SKM-1 treated with dmso at 0.1 percent for 144 hours (cell line): ENCODE measurements around the gene UBR2.
A peak's percentile ranks its signal among the peaks of the same experiment; 100 is the strongest.

ENCODE experiments used
- DNase-seq: peaks from one replicate; lab custom pipeline; 2025; ENCODE audit not compliant: unreplicated experiment; lab: John Stamatoyannopoulos, UW

UBR2 gene

DNA sequence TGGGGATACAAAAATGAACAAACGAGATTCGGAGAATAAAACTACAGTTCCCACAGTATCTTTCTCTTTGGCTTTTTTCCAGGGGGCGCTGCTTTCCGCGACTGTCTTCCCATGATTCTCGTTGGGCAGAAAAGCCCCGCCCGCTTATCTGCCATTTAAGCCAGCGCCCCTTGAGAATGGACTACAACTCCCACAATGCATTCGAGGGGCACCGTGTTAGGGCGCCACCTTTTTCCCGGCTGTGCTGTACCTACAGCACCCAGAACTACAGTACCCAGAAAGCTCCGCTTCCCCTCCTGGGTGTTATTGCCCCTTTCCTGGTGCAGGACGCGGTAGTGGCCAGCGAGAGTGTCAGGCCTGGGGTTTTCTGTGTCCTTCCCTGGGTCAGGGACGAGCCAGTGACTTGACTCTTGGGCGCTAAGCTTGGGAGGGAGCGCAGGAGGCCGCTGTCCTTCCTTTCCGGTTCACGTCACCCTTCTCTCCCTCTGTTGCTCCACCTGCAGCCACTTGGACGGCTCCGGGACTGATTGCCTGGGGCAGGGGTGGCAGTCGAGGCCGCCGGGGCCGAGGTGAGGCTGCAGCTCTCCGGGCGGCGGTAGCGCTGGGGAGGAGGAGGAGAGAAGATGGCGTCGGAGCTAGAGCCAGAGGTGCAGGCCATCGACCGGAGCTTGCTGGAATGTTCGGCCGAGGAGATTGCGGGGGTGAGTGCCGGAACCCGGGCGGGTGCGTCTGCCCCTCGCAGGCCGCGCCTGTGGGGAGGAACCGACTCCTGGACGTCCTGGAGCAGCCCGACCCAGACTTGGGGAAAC is at the start of gene UBR2:
TSS of gene UBR2 (plus strand) at position 333 of the 809 bp plus-strand sequence. CDS start at position 624, 291 bp downstream.
- DNase-seq = peak; percentile 99

DNA sequence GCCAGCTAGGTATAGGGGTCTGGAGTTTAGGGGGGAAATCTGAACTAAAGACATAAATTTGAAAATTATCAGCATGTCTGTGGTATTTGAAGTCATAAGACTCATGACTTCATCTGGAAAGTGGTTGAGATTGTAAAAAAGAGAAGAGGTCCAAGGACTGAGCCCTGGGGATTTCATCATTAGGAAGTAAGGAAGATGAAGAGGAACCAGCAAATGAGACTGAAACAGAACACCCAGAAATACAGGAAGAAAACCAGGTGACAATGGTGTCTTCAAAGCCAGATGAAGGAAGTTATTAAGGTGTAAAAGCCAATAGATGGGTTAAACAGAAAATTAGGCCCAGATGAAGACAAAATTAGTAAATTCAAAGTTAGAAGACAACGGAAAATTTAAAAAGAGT is 49.1 kb upstream of the UBR2 start:
- peak; percentile 87 for DNase-seq

DNA sequence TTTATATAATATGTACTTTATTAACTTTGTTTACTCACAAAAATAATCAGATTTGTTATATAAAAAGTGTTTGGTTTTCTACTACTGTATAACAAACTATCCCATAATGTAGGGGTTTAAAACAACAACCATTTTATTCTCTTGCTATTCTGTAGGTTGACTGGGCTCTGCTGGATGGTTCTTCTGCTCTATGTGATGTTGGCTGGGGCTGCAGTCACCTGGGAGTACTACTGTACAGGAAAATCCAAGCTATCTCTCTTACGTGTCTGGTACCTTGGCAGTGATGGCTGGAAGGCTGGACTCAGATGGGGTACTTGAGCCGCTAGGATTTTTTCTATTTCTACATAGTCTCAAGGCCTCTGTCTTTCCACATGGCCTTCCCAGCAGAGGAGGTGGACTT is 44.0 kb upstream of the UBR2 start:
- no peak for DNase-seq

DNA sequence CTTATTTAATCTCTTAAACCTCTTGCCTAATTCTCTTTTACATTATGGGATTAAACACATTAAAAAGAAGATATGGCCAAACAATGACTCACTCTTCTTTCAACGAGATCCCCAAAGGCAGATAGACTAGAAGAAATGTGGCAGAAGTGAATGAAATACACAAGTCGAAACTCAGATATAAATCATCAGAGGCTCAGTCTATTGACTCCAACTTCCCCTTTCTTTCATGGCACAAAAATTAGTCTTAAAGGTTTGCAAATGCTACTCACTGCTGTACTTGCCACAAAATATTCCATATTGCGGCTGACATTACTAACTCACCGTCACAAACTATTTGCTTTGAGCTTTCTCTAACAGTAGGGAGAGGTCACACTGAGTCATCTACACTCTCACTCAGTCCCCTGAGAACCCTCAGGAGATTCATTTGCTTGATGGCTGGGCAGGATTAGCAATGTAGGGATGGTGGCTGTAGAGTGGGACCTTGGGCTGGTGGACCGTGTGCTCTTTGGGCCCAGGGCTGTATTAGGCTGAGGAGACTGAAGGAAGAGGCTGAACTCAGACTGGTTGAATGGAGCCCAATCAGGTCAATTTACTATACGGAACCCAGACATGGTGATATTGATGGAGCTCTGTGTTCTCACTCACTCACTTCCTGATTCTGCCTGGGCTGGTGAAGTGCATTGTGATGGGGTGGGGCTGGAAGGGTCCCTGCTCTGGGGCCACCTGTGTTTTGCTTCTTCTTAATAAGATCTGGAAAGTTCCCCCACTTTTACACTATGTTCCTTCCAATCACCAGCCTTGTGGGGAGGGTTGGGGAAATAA is 42.8 kb upstream of the UBR2 start:
- peak; percentile 9 for DNase-seq

DNA sequence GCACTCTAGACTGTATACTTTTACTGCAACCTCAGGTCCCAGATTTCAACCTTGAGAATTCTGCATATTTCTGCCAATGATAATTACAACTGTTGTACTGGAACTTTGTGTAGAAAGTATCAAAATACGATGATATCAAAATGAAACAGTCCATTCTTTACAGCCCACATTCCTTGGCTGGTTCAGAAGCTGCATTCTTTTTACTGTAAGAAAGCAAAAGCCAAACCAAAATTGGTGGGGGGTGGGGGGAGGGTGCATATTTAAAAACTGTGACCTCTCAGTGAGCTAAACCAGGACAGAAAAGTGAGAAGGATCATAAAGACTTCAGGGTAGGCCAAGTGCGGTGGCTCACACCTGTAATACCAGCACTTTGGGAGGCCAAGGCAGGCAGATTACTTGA is 41.8 kb upstream of the UBR2 start:
- DNase-seq = no peak

DNA sequence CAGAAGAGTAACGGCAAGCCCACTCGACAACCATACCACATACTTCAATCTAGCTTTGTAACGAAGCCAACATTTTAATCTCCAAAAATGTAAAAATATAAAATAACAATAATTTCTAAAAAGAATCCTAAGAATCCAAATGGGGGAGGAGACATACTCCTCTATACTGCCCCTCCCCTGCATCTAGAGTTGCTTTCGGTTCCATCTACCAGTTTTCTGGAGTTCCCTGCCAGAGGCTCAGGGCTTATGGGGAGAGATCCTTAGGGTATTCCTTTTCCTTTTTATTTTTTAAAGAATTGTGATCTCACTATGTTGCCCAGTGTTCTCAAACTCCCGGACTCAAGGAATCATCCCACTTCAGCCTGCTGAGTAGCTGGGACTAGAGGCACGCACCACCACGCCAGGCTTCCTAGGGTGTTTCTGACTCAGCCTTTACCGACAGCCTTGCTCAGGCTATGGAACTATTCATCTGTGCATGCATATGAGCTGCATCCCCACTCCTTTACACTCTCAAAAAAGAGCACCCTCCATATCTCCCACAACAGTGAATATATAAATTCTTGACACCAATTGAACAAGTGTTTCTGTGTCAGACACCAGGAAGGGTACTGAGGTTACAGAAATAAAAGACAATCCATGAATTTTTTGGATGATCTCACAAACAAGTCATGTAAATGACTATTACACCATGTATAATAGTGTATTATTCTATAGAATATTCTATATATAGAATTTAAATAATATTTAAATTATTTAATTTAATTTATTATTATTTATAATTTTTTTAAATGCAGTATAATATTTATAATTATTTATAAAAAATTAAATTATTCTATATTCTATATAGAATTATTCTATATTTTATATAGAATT is 40.7 kb upstream of the UBR2 start:
- no peak for DNase-seq

DNA sequence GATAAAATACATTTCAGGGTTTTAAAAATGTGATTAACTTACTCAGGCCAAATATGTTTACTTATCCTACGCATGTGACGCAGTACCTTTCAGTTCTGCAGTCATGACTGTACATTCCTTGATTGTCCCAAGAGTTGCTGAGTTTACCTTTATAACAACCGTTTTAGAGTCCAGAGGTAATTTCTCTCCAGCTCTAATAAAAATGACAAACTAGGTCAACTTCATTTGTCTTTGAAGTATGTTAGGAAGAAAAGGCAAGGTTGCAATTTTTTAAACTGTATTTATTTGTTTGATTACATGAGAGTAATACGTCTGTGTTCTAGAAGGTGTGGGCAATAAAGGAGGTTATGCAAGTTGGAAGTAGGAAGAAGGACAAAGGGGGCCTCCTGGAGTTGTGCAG is 38.6 kb upstream of the UBR2 start:
- no peak for DNase-seq

DNA sequence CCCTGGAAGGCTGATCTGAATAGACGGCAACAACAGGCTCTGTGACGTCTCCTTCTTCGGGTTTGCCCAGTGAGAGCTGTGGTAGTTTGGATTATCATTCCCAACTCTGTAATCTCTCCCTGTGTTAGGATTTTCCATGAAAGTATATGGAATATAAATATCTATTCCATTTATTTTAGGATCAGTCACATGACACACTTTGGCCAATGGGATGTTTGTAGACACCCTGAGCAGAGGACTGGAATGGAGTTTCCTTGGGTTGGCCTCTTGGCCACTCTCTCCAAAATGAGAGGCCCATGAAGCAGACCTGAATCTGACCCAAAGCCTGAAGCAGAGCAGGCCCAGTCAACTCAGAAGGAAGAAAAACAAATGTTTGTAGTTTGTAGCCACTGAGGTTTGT is 37.2 kb upstream of the UBR2 start:
- DNase-seq = no peak

DNA sequence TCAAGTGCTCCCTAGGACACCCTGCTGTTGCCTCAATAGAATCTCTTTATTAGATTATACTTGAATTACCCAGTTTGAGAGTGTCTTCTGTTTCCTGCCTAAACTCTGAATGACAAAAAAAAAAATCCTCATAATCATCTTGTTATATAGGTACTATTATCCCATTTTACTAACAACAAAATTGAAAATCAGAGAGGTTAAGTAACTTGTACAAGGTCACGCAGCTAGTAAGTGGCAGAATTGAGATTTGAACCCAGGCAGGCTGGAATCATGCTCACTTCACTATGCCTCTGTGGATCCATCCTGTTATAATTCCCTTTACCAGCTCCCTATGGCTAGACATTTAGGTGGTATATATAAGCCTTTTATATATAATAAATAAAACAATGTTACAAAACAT is 36.6 kb upstream of the UBR2 start:
- no peak for DNase-seq

DNA sequence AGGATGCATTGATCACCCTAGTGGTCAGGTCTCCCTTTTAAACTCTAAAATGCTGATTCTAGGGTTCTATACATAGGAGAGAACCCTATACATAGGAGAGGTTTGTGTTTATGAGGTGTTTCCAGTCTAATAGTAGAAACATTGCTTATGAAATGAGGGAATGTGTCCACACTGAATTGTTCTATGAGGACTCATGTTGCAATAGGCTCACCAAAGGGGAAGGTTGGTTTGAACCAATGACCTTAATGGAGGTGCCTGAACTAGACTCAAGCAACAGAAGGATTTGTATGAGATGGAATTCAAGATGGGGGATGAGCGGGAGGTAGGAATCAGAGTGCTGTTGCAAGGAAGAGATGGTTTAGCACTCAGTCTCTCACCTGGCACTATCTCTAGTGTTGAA is 33.5 kb upstream of the UBR2 start:
- DNase-seq = peak; percentile 64

DNA sequence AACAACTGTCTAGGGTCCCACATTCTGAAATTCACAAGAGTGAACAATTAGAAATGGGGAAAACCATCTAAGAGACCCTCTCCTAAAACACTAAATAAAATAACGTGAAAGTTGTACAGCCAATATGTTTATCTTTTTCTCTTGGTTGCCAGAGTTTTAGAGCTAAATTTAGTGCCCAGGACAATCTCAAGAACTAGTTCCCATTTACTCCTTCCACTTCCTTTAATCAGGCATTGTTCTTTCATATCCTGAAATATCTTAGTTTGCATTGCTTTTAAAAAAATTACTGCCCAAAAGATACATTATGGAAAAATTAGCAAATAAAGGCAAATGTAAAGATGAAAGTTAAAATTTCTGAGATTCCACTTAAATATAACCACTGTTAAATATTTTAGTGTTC is 33.1 kb upstream of the UBR2 start:
- no peak for DNase-seq

DNA sequence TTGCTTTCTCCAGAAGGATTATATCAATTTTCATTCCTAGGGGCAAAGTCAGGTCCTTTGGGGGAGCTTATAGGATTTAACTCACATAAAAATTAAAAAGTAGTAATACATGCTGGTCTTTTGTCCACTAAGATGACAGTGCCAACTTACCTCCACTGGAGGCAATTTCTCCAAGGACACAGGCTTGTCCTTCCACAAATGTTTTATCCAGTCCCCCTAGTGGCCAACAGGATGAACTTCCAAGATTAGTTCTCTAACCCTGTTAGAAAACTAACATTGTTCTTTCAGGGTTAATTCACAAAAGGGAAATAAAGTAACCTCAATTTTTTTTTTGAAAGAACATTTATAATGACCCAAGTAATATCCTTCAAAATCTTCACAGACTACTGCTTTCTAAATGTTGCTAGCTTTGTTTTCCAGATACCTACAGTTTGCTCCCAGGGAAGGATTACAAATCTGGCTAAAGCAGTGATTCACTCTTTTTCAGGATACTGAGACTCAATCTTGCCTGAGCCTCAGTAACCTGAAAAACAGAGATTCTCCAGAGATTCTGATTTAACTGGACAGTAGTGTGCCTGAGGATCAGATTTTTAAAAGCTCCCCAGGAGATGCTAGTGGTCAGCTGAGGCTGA is 31.7 kb upstream of the UBR2 start:
- peak; percentile 69 for DNase-seq

DNA sequence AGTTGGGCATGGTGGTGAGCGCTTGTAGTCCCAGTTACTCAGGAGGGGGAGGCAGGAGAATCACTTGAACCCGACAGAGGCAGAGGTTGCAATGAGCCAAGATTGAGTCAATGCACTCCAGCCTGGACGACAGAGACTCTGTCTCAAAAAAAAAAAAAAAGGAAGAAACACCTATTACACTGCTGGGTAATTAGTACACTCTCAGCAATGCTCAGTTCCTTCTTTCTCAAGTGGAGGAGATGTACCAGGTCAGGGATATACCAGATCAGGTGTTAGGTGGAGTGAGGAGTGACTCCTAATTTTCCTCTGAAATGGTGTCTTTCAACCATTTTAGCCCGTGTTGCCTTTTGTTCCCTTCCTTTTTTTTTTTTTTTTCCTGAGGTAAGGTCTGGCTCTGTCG is 30.0 kb upstream of the UBR2 start:
- peak; percentile 66 for DNase-seq

DNA sequence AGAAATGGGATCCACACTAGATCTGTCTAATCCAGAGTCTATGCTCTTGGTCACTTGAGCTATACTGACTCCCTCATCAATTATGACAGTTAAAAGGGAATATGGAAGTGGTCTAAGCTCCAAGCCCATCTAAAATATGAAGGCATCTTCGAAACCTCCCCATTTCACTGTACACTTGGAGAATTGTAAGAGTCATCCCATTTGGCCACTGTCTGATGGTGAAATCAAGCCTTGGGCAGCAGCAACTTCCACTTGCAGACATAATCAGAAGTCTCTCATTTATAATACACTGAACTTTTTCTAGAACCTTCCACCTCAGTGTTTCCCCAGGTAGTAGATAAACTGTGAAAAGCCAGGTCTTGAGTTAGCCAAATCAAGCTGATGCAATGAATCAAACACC is 26.3 kb upstream of the UBR2 start:
- no peak for DNase-seq

DNA sequence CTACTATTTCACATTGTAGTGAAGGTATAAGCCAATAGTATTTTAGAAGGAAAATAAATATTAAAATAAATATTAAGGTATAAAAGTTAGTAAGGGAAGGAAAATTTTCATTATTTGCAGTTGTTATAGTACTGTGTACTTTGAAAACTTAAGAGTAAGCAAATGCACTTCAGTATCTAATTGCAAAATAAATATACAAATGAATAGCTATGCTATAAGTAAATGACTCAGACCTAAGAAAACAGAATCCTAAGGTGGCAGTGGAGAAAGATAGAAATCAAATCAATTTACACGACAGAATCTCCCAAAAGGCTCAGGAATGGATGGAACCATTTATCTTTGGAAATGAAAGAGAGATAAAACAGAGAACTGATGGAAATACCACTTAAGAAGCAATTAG is 24.7 kb upstream of the UBR2 start:
- DNase-seq = no peak

DNA sequence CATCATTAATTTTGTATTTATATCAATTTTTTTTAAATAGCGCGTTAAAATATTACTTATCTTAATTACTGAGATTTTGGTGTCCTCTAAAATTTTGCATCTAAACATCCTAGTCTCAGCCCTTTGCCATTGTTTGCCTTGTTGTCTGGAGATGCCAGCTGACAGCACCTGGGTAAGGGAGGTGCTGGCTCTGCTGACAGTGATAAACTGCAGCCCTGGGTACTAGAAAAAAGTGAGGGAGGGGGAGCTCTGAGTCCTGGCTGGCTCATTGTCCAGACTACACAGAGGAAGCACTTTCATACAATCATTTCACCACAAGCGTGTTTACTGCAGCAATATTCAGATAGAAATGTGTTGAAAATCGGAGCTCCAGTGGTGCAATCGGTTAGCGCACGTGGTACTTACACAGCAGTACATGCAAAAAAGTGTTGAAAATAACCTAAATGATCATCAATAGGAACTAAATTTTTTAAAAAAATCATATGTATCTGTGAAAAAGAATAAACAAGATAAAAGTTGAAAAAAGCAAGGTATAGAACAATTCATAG is 18.5 kb upstream of the UBR2 start:
- DNase-seq = peak; percentile 69

DNA sequence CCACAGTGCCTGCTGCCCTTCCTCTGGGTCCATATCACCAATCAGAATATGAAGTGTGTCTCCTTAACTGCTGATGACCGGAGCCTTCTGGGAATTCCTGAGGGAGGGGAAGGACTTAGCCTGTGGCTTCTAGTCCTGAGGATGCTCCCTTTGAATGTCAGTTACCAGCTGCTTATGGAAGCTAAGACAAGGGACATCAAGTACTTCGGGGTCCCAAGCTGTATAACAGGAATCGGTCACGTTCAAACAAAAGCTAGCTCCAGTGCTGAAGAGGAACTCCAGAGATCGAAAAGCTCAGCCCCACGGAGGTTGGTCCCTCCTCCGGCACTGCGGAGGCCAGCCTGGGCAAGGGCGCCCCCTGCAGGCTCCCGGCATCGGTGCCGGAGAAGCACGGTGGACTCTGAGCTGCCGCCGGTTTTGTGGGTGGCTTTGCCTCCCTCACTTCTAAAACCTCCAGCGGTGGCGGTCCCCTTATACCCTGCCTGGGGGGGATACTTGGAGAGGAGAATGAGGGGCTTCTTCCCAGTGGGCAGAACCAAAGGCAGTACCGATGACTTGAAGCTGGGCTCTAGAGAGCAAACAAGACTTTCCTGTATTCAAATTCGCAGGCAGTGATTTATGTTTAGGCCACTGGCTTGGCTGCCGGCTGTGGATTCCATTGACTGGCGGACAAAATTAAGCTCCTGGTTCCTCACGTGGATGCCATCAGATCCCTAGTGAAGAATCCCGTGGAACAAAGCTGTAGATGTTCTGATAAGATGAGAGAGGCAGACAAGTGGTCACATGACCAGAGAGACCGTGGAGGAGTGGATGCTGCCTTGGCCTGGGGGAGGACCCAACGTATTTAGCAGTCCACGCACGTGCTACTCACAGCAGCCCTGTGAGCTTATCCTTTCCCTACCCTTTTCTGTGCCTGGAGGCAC is 16.2 kb upstream of the UBR2 start:
- DNase-seq = peak; percentile 85

DNA sequence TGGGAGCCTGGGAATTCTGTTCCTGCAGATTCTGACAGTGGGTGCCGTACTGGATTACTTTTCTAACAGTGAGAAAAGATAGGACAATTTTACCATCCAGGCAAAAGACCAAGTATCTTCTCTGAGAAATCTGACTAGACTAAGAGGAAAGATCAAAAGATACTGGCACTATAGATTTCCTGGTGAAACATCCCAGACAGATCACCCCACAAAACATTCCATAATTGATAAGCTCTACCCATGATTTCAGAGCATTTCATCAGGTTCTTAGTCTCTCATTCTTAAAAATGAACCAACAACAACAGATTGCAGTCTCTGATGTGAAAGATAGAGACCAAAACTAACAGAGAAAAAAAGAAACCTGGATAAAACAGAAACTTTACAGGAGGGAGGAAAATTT is 13.6 kb upstream of the UBR2 start:
- no peak for DNase-seq

DNA sequence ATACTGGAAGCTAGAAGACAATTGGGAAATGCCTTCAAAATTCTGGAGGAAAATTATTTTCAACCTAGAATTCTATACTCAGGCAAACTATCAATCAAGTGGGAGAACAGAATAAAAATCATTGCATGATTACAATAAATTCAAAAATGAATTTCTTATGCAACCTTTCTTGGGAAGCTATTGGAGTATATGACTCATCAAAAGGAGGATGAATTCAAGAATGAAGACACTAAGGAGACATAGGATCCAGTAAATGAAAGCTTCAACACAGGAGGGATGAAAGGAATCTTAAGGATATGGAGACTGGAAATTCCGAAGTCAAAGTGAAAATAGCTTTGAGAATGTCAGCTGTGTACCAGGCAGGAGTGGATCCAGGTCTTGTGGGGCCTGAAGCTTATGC is 12.6 kb upstream of the UBR2 start:
- no peak for DNase-seq

DNA sequence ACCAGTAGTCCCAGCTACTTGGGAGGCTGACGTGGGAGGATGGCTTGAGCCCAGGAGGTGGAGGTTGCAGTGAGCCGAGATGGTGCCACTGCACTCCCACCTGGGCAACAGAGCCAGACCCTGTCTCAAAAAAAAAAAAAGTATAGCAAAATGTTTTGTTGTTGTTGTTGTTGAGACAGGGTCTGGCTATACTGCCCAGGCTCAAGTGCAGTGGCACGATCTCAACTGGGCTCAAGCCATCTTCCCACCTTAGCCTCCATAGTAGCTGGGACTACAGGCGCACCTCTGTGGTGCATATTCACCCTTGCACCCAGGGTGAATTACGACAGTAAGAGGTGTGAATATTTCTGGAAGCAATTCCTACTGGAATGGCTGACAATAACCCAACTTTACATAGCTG is 11.4 kb upstream of the UBR2 start:
- DNase-seq = no peak
